ENCODE results near the gene HNF4A.

Gene HNF4A

GRCh38 chr20:44461142-44461802 is 105.8 kb downstream of the HNF4A start:
- no peak overlapping the region for H3K4me3 ChIP-seq (ENCODE audit: low read depth, low read length)
- no peak for DNase-seq (ENCODE audit: low read depth)
- no peak for TF ChIP-seq MAX (IDR thresholded peaks at IDR 0.05; ENCODE audit: low read depth, low read length)
- TF ChIP-seq POLR2A (IDR thresholded peaks at IDR 0.05; ENCODE audit: extremely low read depth, insufficient read length): no peak
- no peak for TF ChIP-seq CTCF (IDR thresholded peaks at IDR 0.05; ENCODE audit: low read depth, low read length)

- TF ChIP-seq POLR2A (IDR thresholded peaks at IDR 0.05; ENCODE audit: extremely low read depth, insufficient read length): no peak
- no peak for TF ChIP-seq MYC (IDR thresholded peaks at IDR 0.05; ENCODE audit: low read depth, low read length)
- TF ChIP-seq MAX (IDR thresholded peaks at IDR 0.05; ENCODE audit: low read depth, low read length): no peak
- TF ChIP-seq CTCF (IDR thresholded peaks at IDR 0.05; ENCODE audit: low read depth, low read length): no peak
- no peak for DNase-seq (ENCODE audit: low read depth)
- no peak overlapping the region for H3K4me3 ChIP-seq (ENCODE audit: low read depth, low read length)
Measured at GRCh38 chr20:44461803-44462174, 106.3 kb downstream of the HNF4A start.

GRCh38 chr20:44463466-44463865 is 108.0 kb downstream of the HNF4A start:
- DNase-seq (ENCODE audit: low read depth): no peak
- TF ChIP-seq CTCF (IDR thresholded peaks at IDR 0.05; ENCODE audit: low read depth, low read length) (no peak), POLR2A (IDR thresholded peaks at IDR 0.05; ENCODE audit: extremely low read depth, insufficient read length) (no peak), MYC (IDR thresholded peaks at IDR 0.05; ENCODE audit: low read depth, low read length) (no peak), MAX (IDR thresholded peaks at IDR 0.05; ENCODE audit: low read depth, low read length) (no peak)
- H3K4me3 ChIP-seq (ENCODE audit: low read depth, low read length): no peak overlapping the region

- TF ChIP-seq POLR2A (IDR thresholded peaks at IDR 0.05; ENCODE audit: extremely low read depth, insufficient read length) (no peak), MYC (IDR thresholded peaks at IDR 0.05; ENCODE audit: low read depth, low read length) (no peak), CTCF (IDR thresholded peaks at IDR 0.05; ENCODE audit: low read depth, low read length) (no peak), MAX (IDR thresholded peaks at IDR 0.05; ENCODE audit: low read depth, low read length) (no peak)
- no peak for DNase-seq (ENCODE audit: low read depth)
Measured at GRCh38 chr20:44464514-44464913, 109.0 kb downstream of the HNF4A start.

GRCh38 chr20:44465001-44465560 is 109.6 kb downstream of the HNF4A start:
- TF ChIP-seq CTCF (IDR thresholded peaks at IDR 0.05; ENCODE audit: low read depth, low read length): no peak
- TF ChIP-seq POLR2A (IDR thresholded peaks at IDR 0.05; ENCODE audit: extremely low read depth, insufficient read length): no peak
- no peak for TF ChIP-seq MYC (IDR thresholded peaks at IDR 0.05; ENCODE audit: low read depth, low read length)
- TF ChIP-seq MAX (IDR thresholded peaks at IDR 0.05; ENCODE audit: low read depth, low read length): no peak
- H3K4me3 ChIP-seq (ENCODE audit: low read depth, low read length): no peak overlapping the region
- DNase-seq (ENCODE audit: low read depth): no peak

More at GRCh38 chr20:44464514-44464913, 109.0 kb downstream of the HNF4A start:
- H3K4me3 ChIP-seq (ENCODE audit: low read depth, low read length): no peak overlapping the region

Measured in NB4 (cell line).